OCI-LY1 (cell line): ENCODE measurements around the gene PTGES3L.

Source experiments
- H2AFZ ChIP-seq: fragments of 200-600 bp; sonication (generic), shearing (Covaris generic); 2 replicates; pipeline ENCODE4 v1.6.0; 2014; ENCODE audit warnings: antibody characterized with exemption, mild to moderate bottlenecking, low read length
- H3F3A ChIP-seq: fragments of 200-600 bp; sonication (generic), shearing (Covaris generic); 2 replicates; pipeline ENCODE4 v1.6.0; 2014; ENCODE audit warnings: mild to moderate bottlenecking, antibody characterized with exemption, low read length, moderate library complexity; ENCODE audit not compliant: insufficient read depth
- H3K27ac ChIP-seq: fragments of 200-600 bp; sonication (generic); 2 replicates; pipeline ENCODE4 v1.5.1; 2014; ENCODE audit warnings: low read length, mixed run types, mild to moderate bottlenecking, low read depth; ENCODE audit not compliant: poor library complexity, severe bottlenecking
- H3K27me3 ChIP-seq: fragments of 200-600 bp; sonication (generic); 2 replicates; pipeline ENCODE4 v1.6.0; 2014; ENCODE audit warnings: antibody characterized with exemption, mild to moderate bottlenecking, low read length, moderate library complexity; ENCODE audit not compliant: insufficient read depth
- H3K36me3 ChIP-seq: fragments of 200-600 bp; sonication (generic); 2 replicates; pipeline ENCODE4 v1.6.1; 2014; ENCODE audit warnings: mild to moderate bottlenecking, antibody characterized with exemption, low read length, moderate library complexity, mixed read lengths; ENCODE audit not compliant: insufficient read depth
- H3K4me1 ChIP-seq: fragments of 200-600 bp; sonication (generic); 2 replicates; pipeline ENCODE4 v1.5.1; 2014; ENCODE audit warnings: mild to moderate bottlenecking, low read length, moderate library complexity; ENCODE audit not compliant: insufficient read depth, severe bottlenecking
- H3K4me2 ChIP-seq: fragments of 200-600 bp; sonication (generic), shearing (Covaris generic); 2 replicates; pipeline ENCODE4 v1.6.1; 2014; ENCODE audit warnings: low read length
- H3K4me3 ChIP-seq: fragments of 200-600 bp; sonication (generic); 2 replicates; pipeline ENCODE4 v1.5.1; 2014; ENCODE audit warnings: low read length, low read depth, mild to moderate bottlenecking, mixed read lengths; ENCODE audit not compliant: poor library complexity, severe bottlenecking
- H3K79me2 ChIP-seq: fragments of 200-600 bp; shearing (Covaris generic); 2 replicates; pipeline ENCODE4 v1.6.1; 2016; ENCODE audit warnings: mixed run types, low read length, mixed read lengths; ENCODE audit not compliant: insufficient read depth
- H3K9ac ChIP-seq: fragments of 200-600 bp; sonication (generic), shearing (Covaris generic); 2 replicates; pipeline ENCODE4 v1.6.1; 2014; ENCODE audit warnings: mild to moderate bottlenecking, low read length, mixed read lengths
- H3K9me2 ChIP-seq: fragments of 200-600 bp; sonication (generic), shearing (Covaris generic); 2 replicates; pipeline ENCODE4 v1.6.1; 2014; ENCODE audit warnings: low read depth, mild to moderate bottlenecking, low read length, mixed read lengths
- H3K9me3 ChIP-seq: fragments of 200-600 bp; shearing (Covaris generic); 2 replicates; pipeline ENCODE4 v1.6.1; 2014; ENCODE audit warnings: low read length, mixed read lengths
- H4K20me1 ChIP-seq: fragments of 200-600 bp; sonication (generic), shearing (Covaris generic); 2 replicates; pipeline ENCODE4 v1.6.0; 2016; ENCODE audit warnings: mild to moderate bottlenecking, low read length; ENCODE audit not compliant: insufficient read depth
- EZH2 ChIP-seq: fragments of 200-600 bp; sonication (generic), shearing (Covaris generic); IDR thresholded peaks from 2 replicates; pipeline ENCODE4 v1.8.0; 2017; ENCODE audit warnings: borderline replicate concordance, mixed run types, mild to moderate bottlenecking, antibody characterized with exemption, low read length, moderate library complexity, mixed read lengths
- TF ChIP-seq, protein P1 (sequence below): fragments of 200-600 bp; sonication (generic), shearing (Covaris generic); IDR thresholded peaks from 2 replicates; pipeline ENCODE4 v1.5.1; 2017; ENCODE audit warnings: mild to moderate bottlenecking, antibody characterized with exemption, low read length, moderate library complexity, mixed read lengths

Gene PTGES3L

DNA sequence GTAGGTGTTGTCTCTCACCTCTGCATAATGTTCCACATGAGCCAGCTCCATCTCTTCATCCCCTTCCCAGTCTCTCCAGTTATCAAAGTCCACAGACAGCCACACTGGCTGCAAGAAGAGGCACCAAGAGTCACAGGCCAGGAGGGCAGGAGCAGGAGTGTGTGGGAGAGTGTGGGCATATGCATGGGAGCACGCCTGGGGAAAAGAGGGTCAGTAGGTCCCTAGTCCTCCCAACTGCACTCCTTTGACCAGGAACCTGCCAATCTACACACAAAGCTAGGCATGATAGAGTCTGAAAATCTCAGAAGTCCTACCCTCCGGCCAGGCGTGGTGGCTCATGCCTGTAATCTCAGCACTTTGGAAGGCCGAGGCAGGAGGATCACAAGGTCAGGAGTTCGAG is 8.3 kb downstream of the PTGES3L start:
- Histone ChIP-seq H3K79me2 (no peaks in the 10 kb centered on the region), H2AFZ (no peak overlapping the region), H3K9ac (no peak overlapping the region), H3K9me3 (no peaks in the 10 kb centered on the region), H3K27ac (no peak overlapping the region), H3K4me3 (no peak overlapping the region), H3K4me2 (no peak overlapping the region), H3K27me3 (no peaks in the 10 kb centered on the region), H3K4me1 (no peaks in the 10 kb centered on the region), H3K9me2 (no peaks in the 10 kb centered on the region), H3F3A (peaks cover 4% of the 10 kb centered on the region; the same call in 1 of the 2 replicates), H4K20me1 (no peaks in the 10 kb centered on the region), H3K36me3 (no peaks in the 10 kb centered on the region)
- TF ChIP-seq EZH2, result no peak
- TF ChIP-seq, protein P1, sequence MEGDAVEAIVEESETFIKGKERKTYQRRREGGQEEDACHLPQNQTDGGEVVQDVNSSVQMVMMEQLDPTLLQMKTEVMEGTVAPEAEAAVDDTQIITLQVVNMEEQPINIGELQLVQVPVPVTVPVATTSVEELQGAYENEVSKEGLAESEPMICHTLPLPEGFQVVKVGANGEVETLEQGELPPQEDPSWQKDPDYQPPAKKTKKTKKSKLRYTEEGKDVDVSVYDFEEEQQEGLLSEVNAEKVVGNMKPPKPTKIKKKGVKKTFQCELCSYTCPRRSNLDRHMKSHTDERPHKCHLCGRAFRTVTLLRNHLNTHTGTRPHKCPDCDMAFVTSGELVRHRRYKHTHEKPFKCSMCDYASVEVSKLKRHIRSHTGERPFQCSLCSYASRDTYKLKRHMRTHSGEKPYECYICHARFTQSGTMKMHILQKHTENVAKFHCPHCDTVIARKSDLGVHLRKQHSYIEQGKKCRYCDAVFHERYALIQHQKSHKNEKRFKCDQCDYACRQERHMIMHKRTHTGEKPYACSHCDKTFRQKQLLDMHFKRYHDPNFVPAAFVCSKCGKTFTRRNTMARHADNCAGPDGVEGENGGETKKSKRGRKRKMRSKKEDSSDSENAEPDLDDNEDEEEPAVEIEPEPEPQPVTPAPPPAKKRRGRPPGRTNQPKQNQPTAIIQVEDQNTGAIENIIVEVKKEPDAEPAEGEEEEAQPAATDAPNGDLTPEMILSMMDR, result no peak

DNA sequence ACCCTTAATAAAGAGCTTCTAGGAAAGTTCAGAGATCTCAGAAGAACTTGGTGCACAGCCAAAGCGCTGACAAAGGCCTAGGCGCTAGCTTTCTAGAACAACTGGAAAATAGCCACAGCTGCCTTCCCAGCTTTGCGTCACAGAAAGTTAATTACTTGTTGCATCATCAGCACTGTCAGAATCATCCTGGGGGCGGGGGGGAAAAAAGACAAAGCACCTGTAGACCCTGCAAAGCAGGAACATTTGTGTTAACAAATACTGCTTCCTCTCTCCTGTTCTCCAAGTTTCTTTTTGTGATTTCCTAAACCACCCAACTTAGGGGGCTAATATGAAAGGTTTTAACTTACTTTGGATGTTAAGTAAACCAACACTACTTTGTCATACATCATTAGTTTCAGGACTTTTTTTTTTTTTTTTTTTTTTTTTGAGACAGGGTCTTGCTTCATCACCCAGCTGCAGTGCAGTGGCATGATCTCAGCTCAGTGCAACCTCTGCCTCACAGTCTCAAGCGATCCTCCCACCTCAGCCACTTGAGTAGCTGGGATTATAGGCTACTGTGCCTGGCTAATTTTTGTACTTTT is 10.8 kb downstream of the PTGES3L start:
- H3K9ac ChIP-seq, result no peak overlapping the region
- no peaks in the 10 kb centered on the region for H3K36me3 ChIP-seq
- H3K9me3 ChIP-seq, result no peaks in the 10 kb centered on the region
- peaks cover 4% of the 10 kb centered on the region; the same call in 1 of the 2 replicates for H3F3A ChIP-seq
- H3K79me2 ChIP-seq, result no peaks in the 10 kb centered on the region
- no peak overlapping the region for H3K4me2 ChIP-seq
- no peak overlapping the region for H3K27ac ChIP-seq
- H3K4me1 ChIP-seq, result no peaks in the 10 kb centered on the region
- H2AFZ ChIP-seq, result no peak overlapping the region
- no peaks in the 10 kb centered on the region for H3K27me3 ChIP-seq
- H3K9me2 ChIP-seq, result no peaks in the 10 kb centered on the region
- no peaks in the 10 kb centered on the region for H4K20me1 ChIP-seq
- H3K4me3 ChIP-seq, result no peak overlapping the region
- TF ChIP-seq, protein P1, result no peak
- TF ChIP-seq EZH2, result no peak

DNA sequence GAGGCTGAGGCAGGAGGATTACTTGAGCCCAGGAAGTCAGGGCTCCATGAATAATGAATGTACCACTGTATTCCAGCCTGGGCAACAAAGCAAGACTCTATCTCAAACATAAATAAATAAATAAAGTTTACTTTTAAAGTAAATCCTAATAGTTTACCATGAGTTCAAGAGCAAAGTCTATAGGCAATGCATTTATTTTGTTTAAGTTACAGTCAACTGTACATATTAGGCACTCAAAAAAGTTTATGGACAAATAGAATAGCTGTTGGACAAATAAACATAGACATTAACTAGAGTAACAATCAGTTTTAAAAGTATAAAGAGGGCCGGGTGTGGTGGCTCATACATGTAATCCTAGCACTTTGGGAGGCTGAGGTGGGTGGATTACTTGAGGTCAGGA is 12.0 kb downstream of the PTGES3L start:
- Histone ChIP-seq H2AFZ (no peak overlapping the region), H3K27me3 (no peaks in the 10 kb centered on the region), H4K20me1 (no peaks in the 10 kb centered on the region), H3K4me2 (no peak overlapping the region), H3K4me3 (no peak overlapping the region), H3F3A (peaks cover 4% of the 10 kb centered on the region; the same call in 1 of the 2 replicates), H3K9me2 (no peaks in the 10 kb centered on the region), H3K79me2 (no peaks in the 10 kb centered on the region), H3K36me3 (no peaks in the 10 kb centered on the region), H3K9me3 (no peaks in the 10 kb centered on the region), H3K4me1 (peaks cover 10% of the 10 kb centered on the region), H3K9ac (no peak overlapping the region), H3K27ac (no peak overlapping the region)
- TF ChIP-seq EZH2, result no peak
- TF ChIP-seq, protein P1, result no peak
